Adrenal gland (tissue), 12 donors: ENCODE data around the gene HSPA8. TPM values are rescaled to one million over a fixed set of nuclear protein-coding genes. Genes with fewer than 3 reads are reported as not detected.

Experiments
- DNase-seq, 7 donors: peaks; one replicate each; pipeline ENCODE4 v3.0.0-alpha.2; 2019 to 2020
- H3K27ac ChIP-seq, 5 donors: fragments of 200-600 bp; sonication (generic) in 4 of 5; 1 replicate in 3 of 5; 2 replicates in 2 of 5; pipeline versions ENCODE4 v1.5.1 to v1.8.0; 2016 to 2020; ENCODE audit warnings: mild to moderate bottlenecking in 1 of 5
- H3K27me3 ChIP-seq: fragments of 200-600 bp; 2 replicates; pipeline ENCODE4 v1.8.0; 2021
- H3K36me3 ChIP-seq, 2 donors: fragments of 200-600 bp; replicated peaks in 1 of 2; 1 replicate in 1 of 2; 2 replicates in 1 of 2; pipeline versions ENCODE4 v1.5.1 to v1.8.0; 2018 to 2022
- H3K4me1 ChIP-seq, 2 donors: fragments of 200-600 bp; replicated peaks in 1 of 2; 1 replicate in 1 of 2; 2 replicates in 1 of 2; pipeline versions ENCODE4 v1.5.1 to v1.8.0; 2018 to 2021
- H3K4me3 ChIP-seq, 4 donors: fragments of 200-600 bp; sonication (generic) in 3 of 4; one replicate each; pipeline ENCODE4 v1.5.1; 2016 to 2018
- H3K9me3 ChIP-seq, 3 donors: fragments of 200-600 bp; sonication (generic) in 1 of 3; replicated peaks in 1 of 3; 1 replicate in 2 of 3; 2 replicates in 1 of 3; pipeline versions ENCODE4 v1.5.1 to v1.8.0; 2016 to 2021
- CTCF ChIP-seq, 6 experiments: fragments of 450-650 bp in 4 of 6; fragments of 200-600 bp in 2 of 6; sonication (generic) in 1 of 6; IDR thresholded peaks; 1 replicate in 5 of 6; 2 replicates in 1 of 6; pipeline versions ENCODE4 v1.5.1 to v1.8.0; 2016 to 2021; ENCODE audit warnings: antibody characterized with exemption in 6 of 6, mild to moderate bottlenecking in 2 of 6, moderate library complexity in 1 of 6
- POLR2A ChIP-seq, 2 donors: fragments of 450-650 bp; IDR thresholded peaks; one replicate each; pipeline ENCODE4 v1.6.1; 2017; ENCODE audit warnings: antibody characterized with exemption in 2 of 2, mild to moderate bottlenecking in 2 of 2, moderate library complexity in 1 of 2
- WGBS, 4 donors: extraction: QIAGEN DNeasy Blood & Tissue Kit in 2 of 4; methylation state at CpG; one replicate each; pipeline versions ENCODE4 v1.1.5 to v1.1.7; 2013 to 2017; 5-methylcytosine and 5-hydroxymethylcytosine counted together
- intact Hi-C, 2 donors: fragments of 100-400 bp; cut with DNase I; formaldehyde crosslinking; loops; one replicate each; pipeline versions ENCODE4 v1.14.1 to v1.15.0; 2022 to 2023
- polyA plus RNA-seq, 3 donors: library from polyadenylated mRNA; stranded (reverse); fragments of 200-250 nt in 2 of 3; fragments of 350-450 nt in 1 of 3; fragmentation: Illumina TruSeq in 1 of 3; extraction: RNeasy Lipid Tissue Mini Kit (QIAGEN cat#74804) in 1 of 3; gene quantifications; one replicate each; pipeline ENCODE4 v1.2.3, GENCODE V29; 2013 to 2014
- small RNA-seq, 2 donors: library from RNA; depleted of rRNA; stranded (forward); fragments of <200 nt; gene quantifications; one replicate each; pipeline ENCODE3, GENCODE V24; 2016
- total RNA-seq, 9 donors: library from RNA; depleted of rRNA in 4 of 9; stranded (reverse); fragments of >200 nt in 4 of 9; fragments of 120-200 nt in 1 of 9; fragmentation: NEBNext Ultra II Directional in 1 of 9; extraction: Animal tissue kit (Norgen Biotek cat#: 25700) in 1 of 9; gene quantifications; one replicate each; pipeline versions ENCODE4 v1.1.0 to v1.2.4, GENCODE V29; 2013 to 2023
- donor health status: healthy with polysubstance abuse.
- donor health status: Bipolar disorder and iron deficiency.
- donor health status: DM: yes; HTN: yes; CAD: no.
- donor health status: DM: no; HTN: no; CAD: no.
- donor health status: DM: no; HTN: no; CAD: no.
- donor health status: DM: yes; HTN: yes; CAD: no.

HSPA8 gene
- total and polyA plus RNA-seq, 12 donors: 81.6 to 4,262 (median 820) TPM

GRCh38 chr11:123011510-123011909, 50.4 kb downstream of the HSPA8 start:
- WGBS, 4 donors: 65 to 87% (median 78%) methylated on average over 4 of the region's 4 CpGs
- H3K9me3 ChIP-seq: no peaks in the 10 kb centered on the region
- intact Hi-C loops: loop anchor here in 1 of 2 donors (10.0 kb wide), 1 partner anchor 137 kb away; no protein-coding TSS in a partner anchor
- H3K36me3 ChIP-seq: no peaks in the 10 kb centered on the region
- H3K4me1 ChIP-seq: no peaks in the 10 kb centered on the region
- TF ChIP-seq CTCF (IDR thresholded peaks at IDR 0.05) (no peak), POLR2A (IDR thresholded peaks at IDR 0.05) (no peak)
- H3K4me3 ChIP-seq: no peak overlapping the region
- H3K27ac ChIP-seq: no peak overlapping the region
- H3K27me3 ChIP-seq: peaks cover 6% of the 10 kb centered on the region
- DNase-seq: no peak

Small RNAs within 50 kb of the gene (small RNA-seq; reads per million reads assigned to genes)
- gene RPL31P47 (0 reads per million in 2 donors), gene SNORD14C (0 reads per million in 2 donors), gene SNORD14D (0 reads per million in 2 donors), gene SNORD14E (394 to 514 reads per million in 2 donors)

Other genes with a start within 250 kb of the HSPA8 start
- gene CRTAM, start 223.6 kb downstream of the HSPA8 start, total RNA-seq: under 1 TPM in 7 of 9 donors, not detected in 2; 0.06 to 0.88 (median 0.25) TPM
- 1 to 10 TPM in 1 of 3 donors, under 1 TPM in 2; 0.09 to 2.2 (median 0.13) TPM for gene CRTAM, start 223.6 kb downstream of the HSPA8 start, polyA plus RNA-seq
- 1 to 10 TPM in 7 of 9 donors, under 1 TPM in 2; 0.95 to 6.8 (median 1.2) TPM for gene JHY, start 179.4 kb downstream of the HSPA8 start, total RNA-seq
- 1 to 10 TPM in 2 of 3 donors, under 1 TPM in 1; 0.84 to 2.3 (median 1.6) TPM for gene JHY, start 179.4 kb downstream of the HSPA8 start, polyA plus RNA-seq
- gene BSX, start 80.3 kb downstream of the HSPA8 start, total RNA-seq: not detected
- not detected for gene BSX, start 80.3 kb downstream of the HSPA8 start, polyA plus RNA-seq
- 10 to 100 TPM in 8 of 9 donors, 1 to 10 TPM in 1; 3.8 to 26.3 (median 20.8) TPM for gene CLMP, start 133.1 kb upstream of the HSPA8 start, total RNA-seq
- 10 to 100 TPM in 1 of 3 donors, 1 to 10 TPM in 2; 5.1 to 36.6 (median 5.3) TPM for gene CLMP, start 133.1 kb upstream of the HSPA8 start, polyA plus RNA-seq